GM10266 (cell line): ENCODE data around the gene SEC61A1.

ENCODE experiments used
- DNase-seq: peaks from one replicate; pipeline ENCODE4 v3.0.0; 2012; ENCODE audit errors: extremely low spot score
- CTCF ChIP-seq: IDR thresholded peaks from 2 replicates; pipeline ENCODE4 v1.5.1; 2012; ENCODE audit warnings: mild to moderate bottlenecking, low read depth; ENCODE audit not compliant: control insufficient read depth, insufficient read depth; ENCODE audit errors: missing control alignments

Gene SEC61A1

GRCh38 chr3:128012050-128012449, 40.2 kb upstream of the SEC61A1 start:
- no peak for TF ChIP-seq CTCF
- DNase-seq, result no peak

GRCh38 chr3:128014548-128014947, 37.7 kb upstream of the SEC61A1 start:
- no peak for TF ChIP-seq CTCF
- no peak for DNase-seq

GRCh38 chr3:128016502-128016901, 35.7 kb upstream of the SEC61A1 start:
- no peak for TF ChIP-seq CTCF
- no peak for DNase-seq

GRCh38 chr3:128021768-128022372, 30.4 kb upstream of the SEC61A1 start:
- no peak for DNase-seq
- TF ChIP-seq CTCF, result no peak

GRCh38 chr3:128033102-128033501, 19.1 kb upstream of the SEC61A1 start:
- no peak for TF ChIP-seq CTCF
- DNase-seq, result no peak

- no peak for DNase-seq
- TF ChIP-seq CTCF, result no peak
Observed at GRCh38 chr3:128036119-128036518, 16.1 kb upstream of the SEC61A1 start.

GRCh38 chr3:128040041-128040440, 12.2 kb upstream of the SEC61A1 start:
- no peak for DNase-seq

More at GRCh38 chr3:128040041-128040440, 12.2 kb upstream of the SEC61A1 start:
- TF ChIP-seq CTCF, result no peak
